Ovary (tissue), 3 donors: Measurements from ENCODE around the gene SFMBT2.

ENCODE experiments used
- CTCF ChIP-seq, 3 donors: fragments of 450-650 bp in 2 of 3; fragments of 200-600 bp in 1 of 3; IDR thresholded peaks; one replicate each; pipeline versions ENCODE4 v1.5.1 to v1.8.0; 2016 to 2022; ENCODE audit warnings: antibody characterized with exemption in 3 of 3, mild to moderate bottlenecking in 1 of 3
- POLR2A ChIP-seq: fragments of 450-650 bp; IDR thresholded peaks from one replicate; pipeline ENCODE4 v1.6.1; 2017; ENCODE audit warnings: antibody characterized with exemption, mild to moderate bottlenecking, moderate library complexity
- donor health status: DM: no; HTN: no; CAD: no.

DNA sequence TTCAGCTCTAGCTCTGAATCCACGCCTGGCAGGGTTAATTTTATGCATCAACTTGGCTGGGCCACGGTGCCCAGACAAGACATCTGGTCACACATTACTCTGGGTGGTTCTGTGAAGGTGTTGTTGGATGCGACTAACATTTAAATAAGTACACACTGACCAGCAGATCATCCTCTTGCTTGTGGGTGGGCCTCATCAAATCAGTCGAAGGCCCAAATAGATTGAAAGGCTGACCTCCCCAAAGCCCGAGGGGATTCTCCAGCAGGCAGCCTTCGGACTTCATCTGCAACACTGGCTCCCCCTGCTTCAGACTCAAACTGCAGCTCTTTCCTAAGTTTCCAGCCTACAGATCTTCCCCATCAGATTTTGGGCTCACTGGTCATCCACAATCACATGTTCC is 53.6 kb downstream of the SFMBT2 start:
- TF ChIP-seq POLR2A (no peak), CTCF (IDR thresholded peaks at IDR 0.05) (no peak)
